Vagina (tissue), 2 donors: ENCODE results near the gene ABCC2.

ENCODE experiments used
- CTCF ChIP-seq, 3 experiments: fragments of 450-650 bp in 2 of 3; fragments of 200-600 bp in 1 of 3; sonication (generic) in 1 of 3; IDR thresholded peaks; one replicate each; pipeline ENCODE4 v1.5.1; 2017 to 2019; ENCODE audit warnings: antibody characterized with exemption in 3 of 3, mild to moderate bottlenecking in 2 of 3, moderate library complexity in 2 of 3
- POLR2A ChIP-seq, 2 donors: fragments of 450-650 bp; IDR thresholded peaks; one replicate each; pipeline ENCODE4 v1.6.1; 2017; ENCODE audit warnings: antibody characterized with exemption in 2 of 2, mild to moderate bottlenecking in 2 of 2, moderate library complexity in 2 of 2
- POLR2AphosphoS5 ChIP-seq, 2 donors: sonication (generic); formaldehyde crosslinking; IDR thresholded peaks; one replicate each; pipeline ENCODE4 v1.9.0; 2017; ENCODE audit warnings: antibody characterized with exemption in 2 of 2, mild to moderate bottlenecking in 2 of 2, low read depth in 1 of 2; ENCODE audit not compliant: insufficient read depth in 1 of 2

DNA sequence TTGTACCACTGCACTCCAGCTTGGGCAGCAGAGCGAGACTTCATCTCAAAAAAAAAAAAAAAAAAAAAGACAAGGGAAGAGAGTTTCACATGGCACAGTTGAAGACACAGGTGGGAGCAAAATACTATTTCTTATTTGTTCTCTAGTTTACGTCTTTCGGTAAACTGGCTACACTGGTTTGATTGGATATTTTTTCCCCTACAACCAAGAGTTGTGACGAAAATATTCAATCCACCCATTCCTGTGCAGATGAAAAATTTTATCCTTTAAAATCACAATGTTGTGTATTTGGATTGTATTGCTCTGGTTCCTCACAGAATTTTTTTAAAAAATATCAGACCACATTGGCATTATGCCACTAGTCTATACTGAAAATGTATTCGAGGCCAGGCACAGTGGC, 14.5 kb upstream of the ABCC2 start:
- TF ChIP-seq POLR2AphosphoS5 (IDR thresholded peaks at IDR 0.05; ENCODE audit: insufficient read depth in 1 of 2, low read depth in 1 of 2) (no peak), CTCF (IDR thresholded peaks at IDR 0.05) (no peak), POLR2A (IDR thresholded peaks at IDR 0.05) (no peak)
